Endodermal cell (in vitro differentiated cells): Measurements from ENCODE around the gene UBE2V1. TPM values are rescaled to one million over a fixed set of nuclear protein-coding genes. Genes with fewer than 3 reads are reported as not detected.
"Not testable (repeated sequence)": the region's sequence is repeated elsewhere in the genome, so short reads cannot be mapped to it uniquely, and the experiment has no call there.

Experiments
- DNase-seq: peaks from one replicate; pipeline ENCODE4 v3.0.0-alpha.2; 2017
- H3K27ac ChIP-seq: 2 replicates; pipeline ENCODE4 v1.5.1; 2013; ENCODE audit warnings: mild to moderate bottlenecking, low read depth, low read length, moderate library complexity
- H3K27me3 ChIP-seq: 2 replicates; pipeline ENCODE4 v1.6.1; 2013; ENCODE audit warnings: mild to moderate bottlenecking, low read length, moderate library complexity; ENCODE audit not compliant: insufficient read depth, control insufficient read depth, poor library complexity, severe bottlenecking
- H3K36me3 ChIP-seq: 2 replicates; pipeline ENCODE4 v1.7.0; 2013; ENCODE audit warnings: mild to moderate bottlenecking, low read length, moderate library complexity; ENCODE audit not compliant: control insufficient read depth, insufficient read depth
- H3K4me1 ChIP-seq: one replicate; pipeline ENCODE4 v1.7.0; 2013; ENCODE audit warnings: low read length; ENCODE audit not compliant: control insufficient read depth, insufficient read depth
- H3K4me3 ChIP-seq: 2 replicates; pipeline ENCODE4 v1.5.1; 2013; ENCODE audit warnings: mild to moderate bottlenecking, low read length, moderate library complexity
- H3K9ac ChIP-seq: 2 replicates; pipeline ENCODE4 v1.6.1; 2013; ENCODE audit warnings: mild to moderate bottlenecking, low read length, moderate library complexity; ENCODE audit not compliant: poor library complexity, severe bottlenecking; ENCODE audit errors: extremely low read depth
- H3K9me3 ChIP-seq: 2 replicates; pipeline ENCODE4 v1.6.1; 2013; ENCODE audit warnings: mild to moderate bottlenecking, low read length, moderate library complexity; ENCODE audit not compliant: control insufficient read depth
- H3K27ac Mint-ChIP-seq: 2 replicates; pipeline ENCODE4 v1.8.0; 2020; ENCODE audit warnings: mixed read lengths
- H3K27me3 Mint-ChIP-seq: 2 replicates; pipeline ENCODE4 v1.8.0; 2021; ENCODE audit warnings: mild to moderate bottlenecking, mixed read lengths; ENCODE audit not compliant: insufficient read depth
- H3K36me3 Mint-ChIP-seq: 2 replicates; pipeline ENCODE4 v1.8.0; 2020; ENCODE audit warnings: low read depth, mixed read lengths
- H3K4me1 Mint-ChIP-seq: 2 replicates; pipeline ENCODE4 v1.8.0; 2020; ENCODE audit warnings: mixed read lengths
- H3K4me3 Mint-ChIP-seq: 2 replicates; pipeline ENCODE4 v1.8.0; 2020; ENCODE audit warnings: mild to moderate bottlenecking, moderate library complexity, mixed read lengths
- H3K9me3 Mint-ChIP-seq: 2 replicates; pipeline ENCODE4 v1.8.0; 2020; ENCODE audit warnings: mild to moderate bottlenecking, mixed read lengths
- CTCF ChIP-seq: fragments of 200-600 bp; sonication (generic); conservative IDR thresholded peaks from 2 replicates; pipeline ENCODE4 v1.5.0; 2021; ENCODE audit warnings: antibody characterized with exemption, mild to moderate bottlenecking
- WGBS, 2 experiments: methylation state at CpG; one replicate each; pipeline versions ENCODE4 v1.1.5 to v1.1.7; 2013; ENCODE audit warnings: missing lambda C conversion rate in 2 of 2, mixed read lengths in 1 of 2; ENCODE audit not compliant: insufficient coverage in 1 of 2, insufficient read length in 1 of 2; 5-methylcytosine and 5-hydroxymethylcytosine counted together
- total RNA-seq, 2 donors: library from RNA; stranded (reverse); fragmentation: NEBNext Ultra II Directional in 1 of 2; extraction: Animal tissue kit (Norgen Biotek cat#: 25700) in 1 of 2; gene quantifications; 2 replicates in 1 of 2; 3 replicates in 1 of 2; pipeline ENCODE4 v1.2.1, GENCODE V29; 2021

The UBE2V1 gene
- total RNA-seq, 2 donors from 2014 or later: 165 to 168 TPM

- H3K27me3 ChIP-seq: no peaks in the 10 kb centered on the region
- Mint-ChIP-seq H3K4me3 (no peak overlapping the region), H3K4me1 (peaks cover 6% of the 10 kb centered on the region), H3K27me3 (peaks cover 1% of the 10 kb centered on the region), H3K9me3 (no peaks in the 10 kb centered on the region), H3K36me3 (peaks cover 66% of the 10 kb centered on the region), H3K27ac (no peak overlapping the region)
- peak overlapping the region; percentile 57 for H3K27ac ChIP-seq
- H3K9ac ChIP-seq: no peak overlapping the region
- H3K9me3 ChIP-seq: no peaks in the 10 kb centered on the region
- TF ChIP-seq CTCF: peak; percentile 48
- peaks cover 37% of the 10 kb centered on the region for H3K36me3 ChIP-seq
- H3K4me3 ChIP-seq: no peak overlapping the region
- 88 to 92% methylated on average over 19 to 29 of the region's 29 CpGs for WGBS, 2 experiments
- peak; percentile 69 for DNase-seq
- no peaks in the 10 kb centered on the region for H3K4me1 ChIP-seq
Observed at GRCh38 chr20:50138479-50139393, 25.8 kb upstream of the UBE2V1 start.

DNA sequence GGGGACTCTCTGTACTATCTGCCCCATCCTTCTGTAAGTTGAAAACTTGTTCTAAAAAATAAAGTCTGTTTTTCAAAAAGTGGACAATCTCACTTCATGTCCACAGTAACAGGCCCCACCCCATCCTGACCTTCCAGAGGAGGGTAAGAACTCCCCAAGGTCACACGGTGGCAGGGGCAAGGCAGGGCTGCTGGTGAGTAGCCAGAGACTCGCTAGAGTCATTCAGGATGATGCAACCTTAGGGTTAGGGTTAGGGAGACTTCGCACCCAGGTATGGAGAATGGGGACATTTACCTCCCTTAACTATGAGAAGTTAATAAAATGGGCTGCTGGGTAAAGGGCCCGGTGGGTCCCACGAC, 25.1 kb upstream of the UBE2V1 start:
- TF ChIP-seq CTCF: no peak
- no peaks in the 10 kb centered on the region for H3K4me1 ChIP-seq
- no peak for DNase-seq
- Mint-ChIP-seq H3K27ac (no peak overlapping the region), H3K36me3 (peaks cover 65% of the 10 kb centered on the region), H3K4me1 (peaks cover 2% of the 10 kb centered on the region), H3K27me3 (peaks cover 1% of the 10 kb centered on the region), H3K4me3 (no peak overlapping the region), H3K9me3 (no peaks in the 10 kb centered on the region)
- H3K9ac ChIP-seq: no peak overlapping the region
- no peak overlapping the region for H3K4me3 ChIP-seq
- no peaks in the 10 kb centered on the region for H3K9me3 ChIP-seq
- H3K27ac ChIP-seq: no peak overlapping the region
- whole genome bisulfite sequencing, 2 experiments: 93% methylated on average over 5 of the region's 5 CpGs
- H3K36me3 ChIP-seq: peaks cover 35% of the 10 kb centered on the region
- H3K27me3 ChIP-seq: no peaks in the 10 kb centered on the region

- H3K4me1 Mint-ChIP-seq, H3K9me3 ChIP-seq, H3K27me3 ChIP-seq, H3K27ac ChIP-seq, H3K27me3 Mint-ChIP-seq, H3K9ac ChIP-seq, H3K4me1 ChIP-seq, H3K9me3 Mint-ChIP-seq, H3K4me3 Mint-ChIP-seq, H3K4me3 ChIP-seq, DNase-seq, H3K27ac Mint-ChIP-seq: not testable (repeated sequence)
- H3K36me3 ChIP-seq: peaks cover 35% of the 10 kb centered on the region
- peaks cover 62% of the 10 kb centered on the region for H3K36me3 Mint-ChIP-seq
- 96 to 97% methylated on average over 11 to 13 of the region's 13 CpGs for WGBS, 2 experiments
Observed at GRCh38 chr20:50137702-50138101, 24.8 kb upstream of the UBE2V1 start.
